Loucy (cell line): Measurements from ENCODE around the gene RPL10.

Experiments used
- H2AFZ ChIP-seq: fragments of 200-600 bp; sonication (generic); 2 replicates; pipeline ENCODE4 v1.6.0; 2016; ENCODE audit warnings: antibody characterized with exemption, mild to moderate bottlenecking, low read length, moderate library complexity
- H3F3A ChIP-seq: fragments of 200-600 bp; 2 replicates; pipeline ENCODE4 v1.6.0; 2016; ENCODE audit warnings: antibody characterized with exemption, low read depth, mild to moderate bottlenecking
- H3K27me3 ChIP-seq: fragments of 200-600 bp; sonication (generic); 2 replicates; pipeline ENCODE4 v1.6.1; 2014; ENCODE audit warnings: low read length, mild to moderate bottlenecking; ENCODE audit not compliant: insufficient read depth, poor library complexity, severe bottlenecking
- H3K36me3 ChIP-seq: fragments of 200-600 bp; sonication (generic); 2 replicates; pipeline ENCODE4 v1.6.1; 2016; ENCODE audit warnings: low read length; ENCODE audit not compliant: insufficient read depth
- H3K4me1 ChIP-seq: fragments of 200-600 bp; sonication (generic); 2 replicates; pipeline ENCODE4 v1.5.1; 2014; ENCODE audit warnings: low read length, mild to moderate bottlenecking; ENCODE audit not compliant: insufficient read depth, poor library complexity, severe bottlenecking
- H3K4me2 ChIP-seq: fragments of 200-600 bp; sonication (generic); 2 replicates; pipeline ENCODE4 v1.6.0; 2014; ENCODE audit warnings: antibody characterized with exemption, low read length, low read depth, mild to moderate bottlenecking; ENCODE audit not compliant: poor library complexity, severe bottlenecking
- H3K4me3 ChIP-seq: fragments of 200-600 bp; sonication (generic); 2 replicates; pipeline ENCODE4 v1.5.1; 2014; ENCODE audit warnings: low read length, mild to moderate bottlenecking, mixed read lengths; ENCODE audit not compliant: poor library complexity, severe bottlenecking
- H3K79me2 ChIP-seq: fragments of 200-600 bp; sonication (generic); 2 replicates; pipeline ENCODE4 v1.6.1; 2014; ENCODE audit warnings: low read length; ENCODE audit not compliant: insufficient read depth
- H3K9ac ChIP-seq: fragments of 200-600 bp; sonication (generic); 2 replicates; pipeline ENCODE4 v1.6.0; 2014; ENCODE audit warnings: mild to moderate bottlenecking, low read depth, low read length, moderate library complexity; ENCODE audit not compliant: poor library complexity, severe bottlenecking
- H3K9me2 ChIP-seq: fragments of 200-600 bp; sonication (generic); replicated peaks from 2 replicates; pipeline ENCODE4 v1.6.1; 2016; ENCODE audit warnings: low read depth, low read length, mixed read lengths
- H3K9me3 ChIP-seq: fragments of 200-600 bp; sonication (generic); 2 replicates; pipeline ENCODE4 v1.6.1; 2014; ENCODE audit warnings: mild to moderate bottlenecking, antibody characterized with exemption, low read length, low read depth; ENCODE audit not compliant: insufficient read depth
- H4K20me1 ChIP-seq: fragments of 200-600 bp; sonication (generic); 2 replicates; pipeline ENCODE4 v1.6.0; 2014; ENCODE audit warnings: antibody characterized with exemption, low read length, mild to moderate bottlenecking; ENCODE audit not compliant: insufficient read depth, poor library complexity, severe bottlenecking
- EZH2phosphoT487 ChIP-seq: fragments of 200-600 bp; IDR thresholded peaks from 2 replicates; pipeline ENCODE4 v1.6.1; 2018; ENCODE audit warnings: antibody characterized with exemption, mild to moderate bottlenecking, moderate library complexity, borderline replicate concordance
- TF ChIP-seq, protein P1 (sequence below): fragments of 200-600 bp; sonication (generic); conservative IDR thresholded peaks from 2 replicates; pipeline ENCODE4 v1.5.1; 2014; ENCODE audit warnings: mild to moderate bottlenecking, antibody characterized with exemption, low read length

RPL10 gene

DNA sequence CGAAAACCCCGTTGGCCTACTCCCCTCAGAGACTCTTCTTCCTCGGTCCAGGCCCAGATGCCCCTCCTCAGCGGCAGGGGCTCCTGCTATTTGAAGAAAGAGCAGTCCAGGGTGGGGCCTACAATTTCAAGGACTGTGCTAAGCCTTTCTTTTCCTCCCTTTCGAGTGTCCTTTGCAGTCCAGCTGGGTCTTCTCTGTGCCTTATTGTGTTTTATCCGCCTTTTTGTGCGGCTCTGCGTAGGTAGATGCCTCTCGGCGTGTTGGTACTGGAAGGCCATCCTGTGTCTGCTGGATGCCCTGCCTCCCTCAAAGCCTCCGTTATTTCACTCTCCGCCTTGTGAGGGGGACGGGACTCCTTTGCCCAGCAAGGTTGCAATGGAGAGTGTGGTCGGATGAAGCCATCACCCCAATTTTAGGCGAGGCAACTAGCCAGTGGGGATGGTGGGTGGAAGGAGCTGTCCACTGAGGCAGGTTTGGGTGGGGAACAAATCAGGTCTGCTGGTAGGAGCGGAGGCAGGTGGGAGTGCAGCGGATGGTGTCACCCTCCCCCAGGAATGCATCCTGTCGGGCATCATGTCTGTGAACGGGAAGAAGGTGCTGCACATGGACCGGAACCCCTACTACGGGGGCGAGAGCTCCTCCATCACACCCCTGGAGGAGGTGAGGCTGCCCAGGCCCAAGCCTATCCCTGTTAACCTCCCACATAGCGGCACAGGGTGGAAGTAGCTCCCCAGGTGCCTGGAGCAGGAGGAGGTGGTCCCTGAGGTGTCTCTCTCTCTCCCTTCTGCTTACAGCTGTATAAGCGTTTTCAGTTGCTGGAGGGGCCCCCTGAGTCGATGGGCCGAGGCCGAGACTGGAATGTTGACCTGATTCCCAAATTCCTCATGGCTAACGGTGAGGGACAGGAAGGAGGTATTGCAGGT, 40.1 kb downstream of the RPL10 start:
- no peaks in the 10 kb centered on the region for H3F3A ChIP-seq
- H3K4me3 ChIP-seq: peak overlapping the region; percentile 80
- peak overlapping the region; percentile 80 for H3K9ac ChIP-seq
- H3K9me3 ChIP-seq: no peaks in the 10 kb centered on the region
- no peaks in the 10 kb centered on the region for H3K27me3 ChIP-seq
- H3K36me3 ChIP-seq: no peaks in the 10 kb centered on the region; the same call in 1 of the 2 replicates
- TF ChIP-seq, protein P1, sequence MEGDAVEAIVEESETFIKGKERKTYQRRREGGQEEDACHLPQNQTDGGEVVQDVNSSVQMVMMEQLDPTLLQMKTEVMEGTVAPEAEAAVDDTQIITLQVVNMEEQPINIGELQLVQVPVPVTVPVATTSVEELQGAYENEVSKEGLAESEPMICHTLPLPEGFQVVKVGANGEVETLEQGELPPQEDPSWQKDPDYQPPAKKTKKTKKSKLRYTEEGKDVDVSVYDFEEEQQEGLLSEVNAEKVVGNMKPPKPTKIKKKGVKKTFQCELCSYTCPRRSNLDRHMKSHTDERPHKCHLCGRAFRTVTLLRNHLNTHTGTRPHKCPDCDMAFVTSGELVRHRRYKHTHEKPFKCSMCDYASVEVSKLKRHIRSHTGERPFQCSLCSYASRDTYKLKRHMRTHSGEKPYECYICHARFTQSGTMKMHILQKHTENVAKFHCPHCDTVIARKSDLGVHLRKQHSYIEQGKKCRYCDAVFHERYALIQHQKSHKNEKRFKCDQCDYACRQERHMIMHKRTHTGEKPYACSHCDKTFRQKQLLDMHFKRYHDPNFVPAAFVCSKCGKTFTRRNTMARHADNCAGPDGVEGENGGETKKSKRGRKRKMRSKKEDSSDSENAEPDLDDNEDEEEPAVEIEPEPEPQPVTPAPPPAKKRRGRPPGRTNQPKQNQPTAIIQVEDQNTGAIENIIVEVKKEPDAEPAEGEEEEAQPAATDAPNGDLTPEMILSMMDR: no peak
- no peak for TF ChIP-seq EZH2phosphoT487
- H4K20me1 ChIP-seq: no peaks in the 10 kb centered on the region
- peaks cover 6% of the 10 kb centered on the region for H3K4me1 ChIP-seq
- peak overlapping the region; percentile 87 for H3K4me2 ChIP-seq
- H2AFZ ChIP-seq: no peak overlapping the region
- H3K9me2 ChIP-seq: no peaks in the 10 kb centered on the region
- H3K79me2 ChIP-seq: peaks cover 38% of the 10 kb centered on the region

DNA sequence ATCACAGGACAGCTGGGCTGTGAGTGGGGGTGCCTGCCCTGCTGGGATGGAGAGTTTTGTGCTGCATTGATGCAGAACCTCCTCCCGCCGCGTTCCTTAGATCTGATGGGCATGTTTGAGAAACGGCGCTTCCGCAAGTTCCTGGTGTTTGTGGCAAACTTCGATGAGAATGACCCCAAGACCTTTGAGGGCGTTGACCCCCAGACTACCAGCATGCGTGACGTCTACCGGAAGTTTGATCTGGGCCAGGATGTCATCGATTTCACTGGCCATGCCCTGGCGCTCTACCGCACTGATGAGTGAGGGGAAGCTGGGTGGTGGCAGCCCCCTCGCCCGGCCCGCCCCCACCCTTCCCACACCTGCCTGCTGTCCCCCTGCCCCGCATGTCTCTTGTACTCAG, 41.7 kb downstream of the RPL10 start:
- H2AFZ ChIP-seq: no peak overlapping the region
- peaks cover 6% of the 10 kb centered on the region for H3K4me1 ChIP-seq
- TF ChIP-seq EZH2phosphoT487: no peak
- TF ChIP-seq, protein P1: no peak
- H3K79me2 ChIP-seq: peaks cover 44% of the 10 kb centered on the region
- no peaks in the 10 kb centered on the region; the same call in 1 of the 2 replicates for H3K36me3 ChIP-seq
- no peaks in the 10 kb centered on the region for H4K20me1 ChIP-seq
- H3K4me2 ChIP-seq: no peak overlapping the region
- no peak overlapping the region for H3K9ac ChIP-seq
- H3K9me2 ChIP-seq: no peaks in the 10 kb centered on the region
- H3K27me3 ChIP-seq: no peaks in the 10 kb centered on the region
- H3F3A ChIP-seq: no peaks in the 10 kb centered on the region
- no peaks in the 10 kb centered on the region for H3K9me3 ChIP-seq
- no peak overlapping the region for H3K4me3 ChIP-seq

DNA sequence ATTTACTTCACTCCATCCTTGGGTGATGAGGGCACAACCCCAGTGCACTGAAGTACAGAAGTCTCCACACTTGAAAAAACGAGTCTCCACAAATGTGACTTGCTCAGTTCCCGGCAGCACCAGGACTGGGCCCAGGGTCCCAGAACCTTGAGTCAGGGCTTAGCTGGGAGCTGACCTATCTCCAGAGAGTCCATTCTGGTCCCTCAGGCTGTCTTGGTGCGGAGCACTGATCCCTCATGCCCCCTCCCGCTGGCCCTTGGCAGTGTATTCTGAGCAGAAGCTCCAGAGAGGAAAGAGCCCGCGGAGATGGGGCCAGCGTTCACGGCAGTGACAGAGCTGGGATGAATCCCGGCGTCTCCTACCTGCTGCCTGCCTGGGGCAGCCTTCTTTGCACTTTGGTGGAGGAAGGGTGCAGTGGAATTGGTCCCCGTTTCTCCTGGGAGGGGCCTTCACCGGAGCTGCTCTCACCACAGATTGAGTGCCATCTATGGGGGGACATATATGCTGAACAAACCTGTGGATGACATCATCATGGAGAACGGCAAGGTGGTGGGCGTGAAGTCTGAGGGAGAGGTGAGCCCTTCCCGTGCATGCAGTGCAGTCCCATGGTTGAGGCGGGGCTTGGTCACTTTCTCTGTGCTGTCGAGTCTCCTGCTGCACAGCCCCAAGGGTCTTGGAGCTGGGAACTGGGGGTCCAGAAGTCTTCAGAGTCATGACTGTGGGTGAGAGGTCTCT, 42.6 kb downstream of the RPL10 start:
- no peak overlapping the region for H3K4me3 ChIP-seq
- no peaks in the 10 kb centered on the region; the same call in 1 of the 2 replicates for H3K36me3 ChIP-seq
- H4K20me1 ChIP-seq: no peaks in the 10 kb centered on the region
- peaks cover 6% of the 10 kb centered on the region for H3K4me1 ChIP-seq
- H3K4me2 ChIP-seq: no peak overlapping the region
- H2AFZ ChIP-seq: no peak overlapping the region
- peaks cover 47% of the 10 kb centered on the region for H3K79me2 ChIP-seq
- no peaks in the 10 kb centered on the region for H3F3A ChIP-seq
- TF ChIP-seq, protein P1: no peak
- TF ChIP-seq EZH2phosphoT487: no peak
- no peaks in the 10 kb centered on the region for H3K9me3 ChIP-seq
- no peaks in the 10 kb centered on the region for H3K27me3 ChIP-seq
- no peak overlapping the region for H3K9ac ChIP-seq
- no peaks in the 10 kb centered on the region for H3K9me2 ChIP-seq
